Measurements from ENCODE around the gene TIMP2.

DNA sequence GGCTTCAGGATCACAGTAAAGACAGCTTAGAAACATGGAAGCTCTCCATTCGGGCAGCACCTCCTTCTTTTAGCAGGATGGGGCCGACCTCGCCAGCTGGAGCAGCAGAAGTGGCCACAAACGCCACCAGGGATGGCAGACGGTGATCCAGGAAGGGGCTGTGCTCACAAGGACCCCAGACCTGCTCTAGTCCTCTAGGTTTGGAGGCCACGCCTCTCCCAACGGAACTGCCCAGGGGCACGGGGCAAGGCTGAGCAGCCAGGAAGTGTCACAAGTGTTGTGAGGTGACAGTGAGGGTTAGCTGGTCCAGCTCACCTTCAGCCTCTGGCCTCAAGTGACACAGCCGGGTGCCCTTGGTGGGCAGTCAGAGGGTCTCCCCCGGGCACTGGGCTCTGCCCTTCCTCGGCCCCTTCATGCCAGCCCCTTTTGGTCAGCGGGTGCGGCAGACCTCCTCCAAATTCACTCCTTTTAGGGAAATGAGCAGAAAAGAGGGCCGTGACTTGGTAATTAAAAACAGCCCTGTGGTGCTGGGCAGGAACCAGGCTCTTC is 42.6 kb downstream of the TIMP2 start:
- TF ChIP-seq EZH2phosphoT487 (IDR thresholded peaks at IDR 0.05; ENCODE audit: borderline replicate concordance, low read length): no peak
- TF ChIP-seq, protein P1, sequence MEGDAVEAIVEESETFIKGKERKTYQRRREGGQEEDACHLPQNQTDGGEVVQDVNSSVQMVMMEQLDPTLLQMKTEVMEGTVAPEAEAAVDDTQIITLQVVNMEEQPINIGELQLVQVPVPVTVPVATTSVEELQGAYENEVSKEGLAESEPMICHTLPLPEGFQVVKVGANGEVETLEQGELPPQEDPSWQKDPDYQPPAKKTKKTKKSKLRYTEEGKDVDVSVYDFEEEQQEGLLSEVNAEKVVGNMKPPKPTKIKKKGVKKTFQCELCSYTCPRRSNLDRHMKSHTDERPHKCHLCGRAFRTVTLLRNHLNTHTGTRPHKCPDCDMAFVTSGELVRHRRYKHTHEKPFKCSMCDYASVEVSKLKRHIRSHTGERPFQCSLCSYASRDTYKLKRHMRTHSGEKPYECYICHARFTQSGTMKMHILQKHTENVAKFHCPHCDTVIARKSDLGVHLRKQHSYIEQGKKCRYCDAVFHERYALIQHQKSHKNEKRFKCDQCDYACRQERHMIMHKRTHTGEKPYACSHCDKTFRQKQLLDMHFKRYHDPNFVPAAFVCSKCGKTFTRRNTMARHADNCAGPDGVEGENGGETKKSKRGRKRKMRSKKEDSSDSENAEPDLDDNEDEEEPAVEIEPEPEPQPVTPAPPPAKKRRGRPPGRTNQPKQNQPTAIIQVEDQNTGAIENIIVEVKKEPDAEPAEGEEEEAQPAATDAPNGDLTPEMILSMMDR (IDR thresholded peaks at IDR 0.05; ENCODE audit: low read depth, low read length, poor library complexity, severe bottlenecking): no peak

Data from DOHH2 (cell line).